ENCODE results near the gene FREM3.

FREM3 gene

GRCh38 chr4:143658336-143658735, 42.1 kb downstream of the FREM3 start:
- H3K36me3 ChIP-seq = no peaks in the 10 kb centered on the region
- H3K27me3 ChIP-seq (ENCODE audit: insufficient read depth, low read depth, severe bottlenecking) = no peaks in the 10 kb centered on the region
- no peak overlapping the region for H3K27ac ChIP-seq
- DNase-seq = no peak
- H3K9me3 ChIP-seq (ENCODE audit: severe bottlenecking) = no peaks in the 10 kb centered on the region
- no peak overlapping the region for H3K4me3 ChIP-seq (ENCODE audit: low read depth, low read length)
- TF ChIP-seq, protein P1, sequence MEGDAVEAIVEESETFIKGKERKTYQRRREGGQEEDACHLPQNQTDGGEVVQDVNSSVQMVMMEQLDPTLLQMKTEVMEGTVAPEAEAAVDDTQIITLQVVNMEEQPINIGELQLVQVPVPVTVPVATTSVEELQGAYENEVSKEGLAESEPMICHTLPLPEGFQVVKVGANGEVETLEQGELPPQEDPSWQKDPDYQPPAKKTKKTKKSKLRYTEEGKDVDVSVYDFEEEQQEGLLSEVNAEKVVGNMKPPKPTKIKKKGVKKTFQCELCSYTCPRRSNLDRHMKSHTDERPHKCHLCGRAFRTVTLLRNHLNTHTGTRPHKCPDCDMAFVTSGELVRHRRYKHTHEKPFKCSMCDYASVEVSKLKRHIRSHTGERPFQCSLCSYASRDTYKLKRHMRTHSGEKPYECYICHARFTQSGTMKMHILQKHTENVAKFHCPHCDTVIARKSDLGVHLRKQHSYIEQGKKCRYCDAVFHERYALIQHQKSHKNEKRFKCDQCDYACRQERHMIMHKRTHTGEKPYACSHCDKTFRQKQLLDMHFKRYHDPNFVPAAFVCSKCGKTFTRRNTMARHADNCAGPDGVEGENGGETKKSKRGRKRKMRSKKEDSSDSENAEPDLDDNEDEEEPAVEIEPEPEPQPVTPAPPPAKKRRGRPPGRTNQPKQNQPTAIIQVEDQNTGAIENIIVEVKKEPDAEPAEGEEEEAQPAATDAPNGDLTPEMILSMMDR (IDR thresholded peaks at IDR 0.05; ENCODE audit: low read depth, low read length) = no peak

DNA sequence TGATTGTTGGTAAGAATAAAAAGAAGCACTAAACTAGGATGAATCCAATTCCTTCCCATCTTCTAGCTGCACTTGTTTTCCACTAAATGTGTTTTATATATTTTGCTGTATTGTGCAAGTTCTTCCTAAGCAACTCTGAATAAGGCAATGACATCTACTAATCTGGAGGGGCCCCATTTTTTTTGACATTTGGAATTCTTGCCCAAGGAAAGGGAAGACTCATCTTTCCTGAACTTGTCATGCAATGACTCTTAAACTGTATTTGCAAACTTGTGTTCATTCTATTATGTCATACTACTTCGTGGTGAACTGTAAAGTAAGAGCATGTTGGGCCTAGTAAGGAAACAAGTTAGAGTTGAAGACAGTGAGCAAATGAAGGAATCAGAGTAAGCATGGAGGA, 45.9 kb downstream of the FREM3 start:
- peaks cover 4% of the 10 kb centered on the region for H3K9me3 ChIP-seq (ENCODE audit: severe bottlenecking)

GRCh38 chr4:143653031-143653430, 47.4 kb downstream of the FREM3 start:
- no peaks in the 10 kb centered on the region for H3K36me3 ChIP-seq

More for the DNA sequence above, 45.9 kb downstream of the FREM3 start:
- TF ChIP-seq, protein P1 (IDR thresholded peaks at IDR 0.05; ENCODE audit: low read depth, low read length) = no peak
- no peak overlapping the region for H3K27ac ChIP-seq
- H3K36me3 ChIP-seq = no peaks in the 10 kb centered on the region
- H3K4me3 ChIP-seq (ENCODE audit: low read depth, low read length) = no peak overlapping the region
- H3K27me3 ChIP-seq (ENCODE audit: insufficient read depth, low read depth, severe bottlenecking) = no peaks in the 10 kb centered on the region
- no peak for DNase-seq

GRCh38 chr4:143643399-143643798, 57.1 kb downstream of the FREM3 start:
- Histone ChIP-seq H3K27me3 (ENCODE audit: insufficient read depth, low read depth, severe bottlenecking) (no peaks in the 10 kb centered on the region), H3K36me3 (no peaks in the 10 kb centered on the region), H3K27ac (no peak overlapping the region), H3K4me3 (ENCODE audit: low read depth, low read length) (no peak overlapping the region), H3K9me3 (ENCODE audit: severe bottlenecking) (peaks cover 19% of the 10 kb centered on the region)
- TF ChIP-seq, protein P1 (IDR thresholded peaks at IDR 0.05; ENCODE audit: low read depth, low read length) = no peak
- DNase-seq = no peak

More at GRCh38 chr4:143653031-143653430, 47.4 kb downstream of the FREM3 start:
- TF ChIP-seq, protein P1 (IDR thresholded peaks at IDR 0.05; ENCODE audit: low read depth, low read length) = no peak
- Histone ChIP-seq H3K4me3 (ENCODE audit: low read depth, low read length) (no peak overlapping the region), H3K27ac (peak overlapping the region; percentile 17; the same call in 1 of the 2 replicates), H3K27me3 (ENCODE audit: insufficient read depth, low read depth, severe bottlenecking) (no peaks in the 10 kb centered on the region), H3K9me3 (ENCODE audit: severe bottlenecking) (peaks cover 12% of the 10 kb centered on the region)
- no peak for DNase-seq

- no peak overlapping the region for H3K27ac ChIP-seq
- H3K27me3 ChIP-seq (ENCODE audit: insufficient read depth, low read depth, severe bottlenecking) = no peaks in the 10 kb centered on the region
- no peak for DNase-seq
- no peaks in the 10 kb centered on the region for H3K36me3 ChIP-seq
- peaks cover 12% of the 10 kb centered on the region for H3K9me3 ChIP-seq (ENCODE audit: severe bottlenecking)
- no peak overlapping the region for H3K4me3 ChIP-seq (ENCODE audit: low read depth, low read length)
- TF ChIP-seq, protein P1 (IDR thresholded peaks at IDR 0.05; ENCODE audit: low read depth, low read length) = no peak
These were observed 57.9 kb downstream of the FREM3 start for GRCh38 chr4:143642611-143643010.

- no peak for DNase-seq
- H3K27me3 ChIP-seq (ENCODE audit: insufficient read depth, low read depth, severe bottlenecking) = no peaks in the 10 kb centered on the region
- peaks cover under 1% of the 10 kb centered on the region for H3K9me3 ChIP-seq (ENCODE audit: severe bottlenecking)
- TF ChIP-seq, protein P1 (IDR thresholded peaks at IDR 0.05; ENCODE audit: low read depth, low read length) = no peak
- H3K27ac ChIP-seq = no peak overlapping the region
- H3K4me3 ChIP-seq (ENCODE audit: low read depth, low read length) = no peak overlapping the region
- H3K36me3 ChIP-seq = no peaks in the 10 kb centered on the region
These were observed 59.1 kb downstream of the FREM3 start for GRCh38 chr4:143641361-143641760.
